Measurements from ENCODE around the gene CCDC69. TPM values are rescaled to one million over a fixed set of nuclear protein-coding genes. Genes with fewer than 3 reads are reported as not detected.

Gene CCDC69, protein sequence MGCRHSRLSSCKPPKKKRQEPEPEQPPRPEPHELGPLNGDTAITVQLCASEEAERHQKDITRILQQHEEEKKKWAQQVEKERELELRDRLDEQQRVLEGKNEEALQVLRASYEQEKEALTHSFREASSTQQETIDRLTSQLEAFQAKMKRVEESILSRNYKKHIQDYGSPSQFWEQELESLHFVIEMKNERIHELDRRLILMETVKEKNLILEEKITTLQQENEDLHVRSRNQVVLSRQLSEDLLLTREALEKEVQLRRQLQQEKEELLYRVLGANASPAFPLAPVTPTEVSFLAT
- polyA plus RNA-seq: 10 to 100 TPM in 3 of 4 donors, 1 to 10 TPM in 1; 5.6 to 48.0 (median 28.0) TPM
- long read RNA-seq, donor 1, transcript CCDC69-201 (9 exons, 3,451 nt): major isoform, 14 of 14 reads
- long read RNA-seq, donor 1, partial matches to known transcripts: 0 of 14 reads
- long read RNA-seq, donor 1, other reads (novel, unspliced or antisense): 0 of 14 reads
- long read RNA-seq, donor 2, partial matches to known transcripts: 0 of 2 reads
- long read RNA-seq, donor 2, other reads (novel, unspliced or antisense): 0 of 2 reads
- long read RNA-seq, donor 3, partial matches to known transcripts: 7 of 13 reads
- long read RNA-seq, donor 3, other reads (novel, unspliced or antisense): 0 of 13 reads
- long read RNA-seq, donor 4: 0 reads
- long read RNA-seq, donor 5, partial matches to known transcripts: 0 of 2 reads
- long read RNA-seq, donor 5, other reads (novel, unspliced or antisense): 0 of 2 reads
- long read RNA-seq, donor 6, transcript CCDC69-201 (9 exons, 3,451 nt): major isoform, 10 of 11 reads
- long read RNA-seq, donor 6, partial matches to known transcripts: 0 of 11 reads
- long read RNA-seq, donor 6, other reads (novel, unspliced or antisense): 0 of 11 reads
- long read RNA-seq, donor 7, transcript CCDC69-201 (9 exons, 3,451 nt): major isoform, 12 of 19 reads
- long read RNA-seq, donor 7, partial matches to known transcripts: 5 of 19 reads
- long read RNA-seq, donor 7, other reads (novel, unspliced or antisense): 0 of 19 reads
- long read RNA-seq, donor 8, partial matches to known transcripts: 0 of 1 reads
- long read RNA-seq, donor 8, other reads (novel, unspliced or antisense): 0 of 1 reads
- long read RNA-seq, donor 9, partial matches to known transcripts: 0 of 2 reads
- long read RNA-seq, donor 9, other reads (novel, unspliced or antisense): 0 of 2 reads
- long read RNA-seq, donor 10, transcript CCDC69-201 (9 exons, 3,451 nt): major isoform, 6 of 7 reads
- long read RNA-seq, donor 10, partial matches to known transcripts: 0 of 7 reads
- long read RNA-seq, donor 10, other reads (novel, unspliced or antisense): 0 of 7 reads

GRCh38 chr5:151223447-151224264, at the start of gene CCDC69:
Gene CCDC69, minus strand, starts transcription at chr5:151224092. Its CDS starts 122 bp downstream, at chr5:151223970.
- H3K4me3 ChIP-seq (ENCODE audit: low read depth in 1 of 3, low read length in 3 of 3): peak within 1 kb of the TSS; percentile 83 to 91 (median 86)
- peak within 1 kb of the TSS; percentile 79 to 90 (median 82) for H3K27ac ChIP-seq (ENCODE audit: low read depth in 1 of 3, low read length in 2 of 3)
- DNase-seq (peak; percentile 60 to 91), FAIRE-seq (no peak)
- H3K36me3 ChIP-seq (ENCODE audit: control insufficient read depth in 3 of 3, insufficient read depth in 2 of 3, low read depth in 1 of 3, low read length in 3 of 3): peaks cover 0 to 16% (median 0%) of the 10 kb centered on the region in 3 donors
- H3K9me3 ChIP-seq (ENCODE audit: control insufficient read depth in 2 of 2, insufficient read depth in 1 of 2, low read depth in 1 of 2, low read length in 1 of 2): no peaks in the 10 kb centered on the region
- peaks cover 0 to 17% (median 8%) of the 10 kb centered on the region in 3 donors for H3K4me1 ChIP-seq (ENCODE audit: control insufficient read depth in 3 of 3, insufficient read depth in 2 of 3, low read depth in 1 of 3, low read length in 2 of 3)
- 1% methylated on average over 56 to 58 of the region's 58 CpGs for WGBS, 3 donors
- no peaks in the 10 kb centered on the region for H3K27me3 ChIP-seq (ENCODE audit: control insufficient read depth in 3 of 3, insufficient read depth in 3 of 3, low read length in 3 of 3)

GRCh38 chr5:151271336-151271735, 47.4 kb upstream of the CCDC69 start:
- no peak overlapping the region for H3K4me3 ChIP-seq (ENCODE audit: low read depth in 1 of 3, low read length in 3 of 3)
- H3K9me3 ChIP-seq (ENCODE audit: control insufficient read depth in 2 of 2, insufficient read depth in 1 of 2, low read depth in 1 of 2, low read length in 1 of 2): no peaks in the 10 kb centered on the region
- no peak overlapping the region for H3K27ac ChIP-seq (ENCODE audit: low read depth in 1 of 3, low read length in 2 of 3)
- DNase-seq (no peak), FAIRE-seq (no peak)
- H3K4me1 ChIP-seq (ENCODE audit: control insufficient read depth in 3 of 3, insufficient read depth in 2 of 3, low read depth in 1 of 3, low read length in 2 of 3): no peaks in the 10 kb centered on the region
- H3K27me3 ChIP-seq (ENCODE audit: control insufficient read depth in 3 of 3, insufficient read depth in 3 of 3, low read length in 3 of 3): no peaks in the 10 kb centered on the region
- peaks cover 4 to 20% (median 6%) of the 10 kb centered on the region in 3 donors for H3K36me3 ChIP-seq (ENCODE audit: control insufficient read depth in 3 of 3, insufficient read depth in 2 of 3, low read depth in 1 of 3, low read length in 3 of 3)

DNA sequence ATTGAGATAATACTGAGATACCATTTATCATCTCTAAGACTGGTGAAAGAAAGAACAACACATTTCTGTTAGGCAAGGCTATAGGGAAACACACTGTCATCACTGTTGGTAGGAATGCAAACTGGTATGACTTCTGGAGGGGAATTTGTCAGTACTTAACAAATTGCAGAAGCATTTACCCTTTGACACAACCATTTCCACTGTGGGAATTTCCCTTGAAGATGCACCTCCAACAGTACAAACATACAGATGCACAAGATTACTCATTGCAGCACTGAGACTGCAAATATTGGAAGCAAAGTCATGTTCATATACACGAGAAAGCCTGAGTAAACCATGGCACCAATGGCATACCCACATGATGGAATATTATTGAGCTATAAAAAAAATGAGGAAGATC, 46.7 kb upstream of the CCDC69 start:
- FAIRE-seq (no peak), DNase-seq (no peak)
- Histone ChIP-seq H3K9me3 (ENCODE audit: control insufficient read depth in 2 of 2, insufficient read depth in 1 of 2, low read depth in 1 of 2, low read length in 1 of 2) (no peaks in the 10 kb centered on the region), H3K4me1 (ENCODE audit: control insufficient read depth in 3 of 3, insufficient read depth in 2 of 3, low read depth in 1 of 3, low read length in 2 of 3) (no peaks in the 10 kb centered on the region), H3K27me3 (ENCODE audit: control insufficient read depth in 3 of 3, insufficient read depth in 3 of 3, low read length in 3 of 3) (no peaks in the 10 kb centered on the region), H3K27ac (ENCODE audit: low read depth in 1 of 3, low read length in 2 of 3) (no peak overlapping the region), H3K4me3 (ENCODE audit: low read depth in 1 of 3, low read length in 3 of 3) (no peak overlapping the region), H3K36me3 (ENCODE audit: control insufficient read depth in 3 of 3, insufficient read depth in 2 of 3, low read depth in 1 of 3, low read length in 3 of 3) (peaks cover 4 to 22% (median 6%) of the 10 kb centered on the region in 3 donors)
- 61 to 74% (median 70%) methylated on average over 1 of the region's 1 CpG for WGBS, 3 donors

DNA sequence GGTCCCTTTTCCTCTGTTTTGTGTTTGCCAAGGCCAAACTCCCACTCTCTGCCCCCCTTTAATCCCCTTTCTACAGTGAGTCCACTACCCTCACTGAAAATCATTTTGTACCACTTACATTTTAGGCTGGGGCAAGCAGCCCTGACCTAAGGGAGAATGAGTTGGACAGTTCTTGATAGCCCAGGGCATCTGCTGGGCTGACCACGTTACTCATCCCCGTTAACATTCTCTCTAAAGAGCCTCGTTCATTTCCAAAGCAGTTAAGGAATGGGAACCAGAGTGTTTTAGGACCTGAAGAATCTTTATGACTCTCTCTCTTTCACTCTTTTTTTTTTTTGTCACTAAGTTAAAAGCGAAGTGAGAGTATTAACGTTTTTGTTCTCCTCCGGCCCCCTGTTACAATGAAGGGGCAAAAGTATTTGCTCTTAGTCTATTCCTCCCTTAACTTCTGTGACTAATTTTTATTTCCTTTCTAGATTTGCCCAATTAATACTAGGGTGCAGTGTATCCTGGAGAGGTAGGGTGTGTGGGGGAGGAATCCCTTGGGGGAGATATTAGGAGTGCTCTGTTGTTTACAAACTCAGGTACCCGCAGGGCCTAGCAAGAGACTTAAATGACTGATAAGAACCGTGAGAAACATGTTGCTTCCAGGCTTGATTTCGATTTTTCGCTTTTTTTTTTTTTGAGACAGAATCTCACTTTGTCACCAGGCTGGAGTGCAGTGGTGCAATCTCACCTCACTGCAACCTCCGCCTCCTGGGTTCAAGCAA, 43.8 kb upstream of the CCDC69 start:
- Histone ChIP-seq H3K4me1 (ENCODE audit: control insufficient read depth in 3 of 3, insufficient read depth in 2 of 3, low read depth in 1 of 3, low read length in 2 of 3) (no peaks in the 10 kb centered on the region), H3K4me3 (ENCODE audit: low read depth in 1 of 3, low read length in 3 of 3) (no peak overlapping the region), H3K9me3 (ENCODE audit: control insufficient read depth in 2 of 2, insufficient read depth in 1 of 2, low read depth in 1 of 2, low read length in 1 of 2) (no peaks in the 10 kb centered on the region), H3K36me3 (ENCODE audit: control insufficient read depth in 3 of 3, insufficient read depth in 2 of 3, low read depth in 1 of 3, low read length in 3 of 3) (peaks cover 6 to 33% (median 8%) of the 10 kb centered on the region in 3 donors), H3K27ac (ENCODE audit: low read depth in 1 of 3, low read length in 2 of 3) (no peak overlapping the region), H3K27me3 (ENCODE audit: control insufficient read depth in 3 of 3, insufficient read depth in 3 of 3, low read length in 3 of 3) (no peaks in the 10 kb centered on the region)
- FAIRE-seq: no peak
- no peak for DNase-seq
- WGBS, 3 donors: 90 to 92% (median 91%) methylated on average over 11 of the region's 11 CpGs

DNA sequence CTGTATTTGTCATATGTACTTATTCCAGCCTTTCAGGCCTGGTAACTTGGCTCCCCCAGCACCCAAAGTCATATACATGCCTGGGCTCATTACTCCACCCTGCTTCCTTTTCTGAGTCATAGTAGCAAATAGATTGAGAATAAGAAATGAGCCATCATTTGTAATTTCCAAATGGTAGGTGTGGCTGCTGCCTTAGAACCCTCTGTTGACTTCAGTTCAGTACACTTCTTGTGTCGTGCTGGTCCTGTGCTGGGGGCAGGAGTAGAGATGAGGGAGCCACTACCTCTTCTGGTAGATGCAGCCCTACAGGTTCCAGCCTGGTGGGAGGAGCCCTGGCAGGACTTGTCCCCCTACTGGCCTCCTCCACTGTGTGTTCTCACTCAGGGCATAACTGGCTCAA, 40.2 kb upstream of the CCDC69 start:
- Histone ChIP-seq H3K4me3 (ENCODE audit: low read depth in 1 of 3, low read length in 3 of 3) (no peak overlapping the region), H3K36me3 (ENCODE audit: control insufficient read depth in 3 of 3, insufficient read depth in 2 of 3, low read depth in 1 of 3, low read length in 3 of 3) (peaks cover 8 to 43% (median 8%) of the 10 kb centered on the region in 3 donors), H3K27me3 (ENCODE audit: control insufficient read depth in 3 of 3, insufficient read depth in 3 of 3, low read length in 3 of 3) (no peaks in the 10 kb centered on the region), H3K9me3 (ENCODE audit: control insufficient read depth in 2 of 2, insufficient read depth in 1 of 2, low read depth in 1 of 2, low read length in 1 of 2) (no peaks in the 10 kb centered on the region), H3K27ac (ENCODE audit: low read depth in 1 of 3, low read length in 2 of 3) (no peak overlapping the region), H3K4me1 (ENCODE audit: control insufficient read depth in 3 of 3, insufficient read depth in 2 of 3, low read depth in 1 of 3, low read length in 2 of 3) (no peaks in the 10 kb centered on the region)
- 52 to 61% (median 57%) methylated on average over 1 of the region's 1 CpG for WGBS, 3 donors
- DNase-seq (peak in 1 of 2 donors; percentile 18), FAIRE-seq (no peak)

DNA sequence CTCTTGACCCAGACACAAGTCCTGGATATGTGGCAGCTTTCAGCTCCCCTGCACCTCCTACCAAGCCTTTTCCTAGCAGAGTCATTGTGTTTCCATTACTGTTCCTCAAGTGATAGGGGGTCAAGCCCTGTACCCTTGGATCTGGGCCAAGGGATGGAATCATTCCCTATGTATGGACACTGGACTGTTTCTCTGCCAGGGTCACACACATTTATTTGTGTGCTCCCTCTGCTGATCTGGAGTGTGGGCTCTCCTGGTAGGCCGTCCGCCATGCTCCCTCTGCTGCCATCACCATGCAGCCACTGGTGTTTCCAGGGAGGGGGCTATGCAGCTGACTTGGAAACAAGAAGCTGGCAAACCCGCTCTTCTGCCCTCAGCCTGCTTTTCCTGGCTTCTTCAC, 38.6 kb upstream of the CCDC69 start:
- 98 to 100% (median 99%) methylated on average over 3 of the region's 3 CpGs for WGBS, 3 donors
- no peak overlapping the region for H3K4me3 ChIP-seq (ENCODE audit: low read depth in 1 of 3, low read length in 3 of 3)
- FAIRE-seq (no peak), DNase-seq (no peak)
- no peaks in the 10 kb centered on the region for H3K27me3 ChIP-seq (ENCODE audit: control insufficient read depth in 3 of 3, insufficient read depth in 3 of 3, low read length in 3 of 3)
- H3K9me3 ChIP-seq (ENCODE audit: control insufficient read depth in 2 of 2, insufficient read depth in 1 of 2, low read depth in 1 of 2, low read length in 1 of 2): no peaks in the 10 kb centered on the region
- H3K36me3 ChIP-seq (ENCODE audit: control insufficient read depth in 3 of 3, insufficient read depth in 2 of 3, low read depth in 1 of 3, low read length in 3 of 3): peaks cover 8 to 37% (median 8%) of the 10 kb centered on the region in 3 donors
- no peak overlapping the region for H3K27ac ChIP-seq (ENCODE audit: low read depth in 1 of 3, low read length in 2 of 3)
- no peaks in the 10 kb centered on the region for H3K4me1 ChIP-seq (ENCODE audit: control insufficient read depth in 3 of 3, insufficient read depth in 2 of 3, low read depth in 1 of 3, low read length in 2 of 3)

- no peak for FAIRE-seq
- H3K27ac ChIP-seq (ENCODE audit: low read depth in 1 of 3, low read length in 2 of 3): no peak overlapping the region
- H3K4me3 ChIP-seq (ENCODE audit: low read depth in 1 of 3, low read length in 3 of 3): no peak overlapping the region
- no peaks in the 10 kb centered on the region for H3K4me1 ChIP-seq (ENCODE audit: control insufficient read depth in 3 of 3, insufficient read depth in 2 of 3, low read depth in 1 of 3, low read length in 2 of 3)
- DNase-seq: no peak
- 82 to 92% (median 83%) methylated on average over 4 of the region's 4 CpGs for WGBS, 3 donors
- no peaks in the 10 kb centered on the region for H3K9me3 ChIP-seq (ENCODE audit: control insufficient read depth in 2 of 2, insufficient read depth in 1 of 2, low read depth in 1 of 2, low read length in 1 of 2)
- no peaks in the 10 kb centered on the region for H3K27me3 ChIP-seq (ENCODE audit: control insufficient read depth in 3 of 3, insufficient read depth in 3 of 3, low read length in 3 of 3)
- peaks cover 0 to 26% (median 3%) of the 10 kb centered on the region in 3 donors for H3K36me3 ChIP-seq (ENCODE audit: control insufficient read depth in 3 of 3, insufficient read depth in 2 of 3, low read depth in 1 of 3, low read length in 3 of 3)
These were observed 36.0 kb upstream of the CCDC69 start for GRCh38 chr5:151259931-151260330.
